ENCODE results near the gene MRPS14. TPM values are rescaled to one million over a fixed set of nuclear protein-coding genes. Genes with fewer than 3 reads are reported as not detected.
"Not testable (repeated sequence)": the region's sequence is repeated elsewhere in the genome, so short reads cannot be mapped to it uniquely, and the experiment has no call there.

Gene MRPS14
- 29.5 TPM for total RNA-seq
- long read RNA-seq, transcript MRPS14-202 (3 exons, 2,115 nt) = major isoform, 40 of 44 reads
- long read RNA-seq, partial matches to known transcripts = 0 of 44 reads
- long read RNA-seq, other reads (novel, unspliced or antisense) = 2 of 44 reads

GRCh38 chr1:175023043-175023921, at the start of gene MRPS14:
MRPS14 (minus strand) TSS chr1:175023425; CDS start chr1:175023408, 17 bp downstream.
- peak; percentile 97 for DNase-seq
- intact Hi-C loops (cut with micrococcal nuclease) = no loop called here
- ATAC-seq = peak; percentile 99

- intact Hi-C loops (cut with micrococcal nuclease) = no loop called here
- ATAC-seq (peak; percentile 79), DNase-seq (peak; percentile 51)
These were observed 49.1 kb upstream of the MRPS14 start for GRCh38 chr1:175072099-175072951.

- intact Hi-C loops (cut with micrococcal nuclease) = no loop called here
- no peak for DNase-seq
- ATAC-seq = peak; percentile 41
These were observed 48.2 kb upstream of the MRPS14 start for GRCh38 chr1:175071276-175071943.

GRCh38 chr1:175070818-175071217, 47.6 kb upstream of the MRPS14 start:
- ATAC-seq = peak; percentile 20
- DNase-seq = no peak
- intact Hi-C loops (cut with micrococcal nuclease) = no loop called here

GRCh38 chr1:175067362-175068106, 44.3 kb upstream of the MRPS14 start, which contains the start of gene TNN:
TNN (plus strand) TSS chr1:175067833; CDS start chr1:175077419, 9,586 bp downstream.
- no peak for ATAC-seq
- no peak for DNase-seq
- intact Hi-C loops (cut with micrococcal nuclease) = no loop called here

- no peak for DNase-seq
- ATAC-seq = no peak
- intact Hi-C loops (cut with micrococcal nuclease) = no loop called here
These were observed 39.6 kb upstream of the MRPS14 start for GRCh38 chr1:175062858-175063257.

- ATAC-seq (no peak), DNase-seq (no peak)
- intact Hi-C loops (cut with micrococcal nuclease) = no loop called here
These were observed 39.1 kb upstream of the MRPS14 start for GRCh38 chr1:175062339-175062738.

- no peak for ATAC-seq
- DNase-seq = no peak
- intact Hi-C loops (cut with micrococcal nuclease) = no loop called here
These were observed 31.5 kb upstream of the MRPS14 start for GRCh38 chr1:175054736-175055135.

GRCh38 chr1:175050992-175051391, 27.8 kb upstream of the MRPS14 start:
- no peak for DNase-seq
- ATAC-seq = no peak
- intact Hi-C loops (cut with micrococcal nuclease) = no loop called here

GRCh38 chr1:175045519-175045918, 22.3 kb upstream of the MRPS14 start:
- intact Hi-C loops (cut with micrococcal nuclease) = no loop called here
- no peak for DNase-seq
- no peak for ATAC-seq

- DNase-seq = no peak
- intact Hi-C loops (cut with micrococcal nuclease) = no loop called here
- ATAC-seq = no peak
These were observed 21.9 kb upstream of the MRPS14 start for GRCh38 chr1:175045097-175045496.

- ATAC-seq; intact Hi-C loops (cut with micrococcal nuclease): not testable (repeated sequence)
These were observed 21.4 kb upstream of the MRPS14 start for GRCh38 chr1:175044591-175044990.

GRCh38 chr1:175043824-175044223, 20.6 kb upstream of the MRPS14 start:
- no peak for DNase-seq
- no peak for ATAC-seq
- intact Hi-C loops (cut with micrococcal nuclease) = no loop called here

More at GRCh38 chr1:175044591-175044990, 21.4 kb upstream of the MRPS14 start:
- DNase-seq = not testable (repeated sequence)

- ATAC-seq = no peak
- intact Hi-C loops (cut with micrococcal nuclease) = no loop called here
- DNase-seq = no peak
These were observed 19.4 kb upstream of the MRPS14 start for GRCh38 chr1:175042650-175043049.

GRCh38 chr1:175040324-175040879, 17.2 kb upstream of the MRPS14 start:
- no peak for DNase-seq
- intact Hi-C loops (cut with micrococcal nuclease) = no loop called here
- ATAC-seq = no peak

- intact Hi-C loops (cut with micrococcal nuclease) = no loop called here
- DNase-seq = no peak
- no peak for ATAC-seq
These were observed 14.2 kb upstream of the MRPS14 start for GRCh38 chr1:175037416-175037815.

GRCh38 chr1:175036476-175036875, 13.3 kb upstream of the MRPS14 start:
- DNase-seq = no peak
- intact Hi-C loops (cut with micrococcal nuclease) = no loop called here
- no peak for ATAC-seq

GRCh38 chr1:175035865-175036264, 12.6 kb upstream of the MRPS14 start:
- no peak for ATAC-seq
- intact Hi-C loops (cut with micrococcal nuclease) = no loop called here

More at GRCh38 chr1:175035865-175036264, 12.6 kb upstream of the MRPS14 start:
- DNase-seq = no peak
